ENCODE results near the gene ART1. TPM values are rescaled to one million over a fixed set of nuclear protein-coding genes. Genes with fewer than 3 reads are reported as not detected.

The ART1 gene
- total RNA-seq, 2 donors from 2014 or later: not detected

Other genes starting within 250 kb of the ART1 start
- not detected for gene ART5, start 3.1 kb upstream of the ART1 start, total RNA-seq
- 1 to 10 TPM; 1.9 to 2.8 TPM for gene CHRNA10, start 26.3 kb downstream of the ART1 start, total RNA-seq
- gene NUP98, start 152.4 kb downstream of the ART1 start, total RNA-seq: 100 to 1,000 TPM; 141 to 149 TPM
- gene PGAP2, start 163.4 kb downstream of the ART1 start, total RNA-seq: 10 to 100 TPM; 37.6 to 45.9 TPM
- gene RHOG, start 195.8 kb downstream of the ART1 start, total RNA-seq: 100 to 1,000 TPM; 196 to 215 TPM
- gene STIM1, start 210.5 kb downstream of the ART1 start, total RNA-seq: 100 to 1,000 TPM; 129 to 157 TPM

All from activated T-cell treated with anti-CD3 and anti-CD28 coated beads, Interleukin-2, amount 50 U/mL, for 72 hours (primary cell).